HG02610 (cell line): ENCODE results near the gene HIC1.

ENCODE experiments used
- ATAC-seq: cut with Tn5 transposase; IDR thresholded peaks from one replicate; pipeline ENCODE4 v1.9.1; 2021; ENCODE audit warnings: mild to moderate bottlenecking, moderate library complexity; ENCODE audit not compliant: unreplicated experiment

HIC1 gene

GRCh38 chr17:2101448-2102257, 46.8 kb downstream of the HIC1 start:
- ATAC-seq, result no peak

GRCh38 chr17:2102931-2103809, 48.3 kb downstream of the HIC1 start:
- ATAC-seq, result no peak

GRCh38 chr17:2105663-2106062, 50.8 kb downstream of the HIC1 start:
- no peak for ATAC-seq

GRCh38 chr17:2106308-2106955, 51.5 kb downstream of the HIC1 start:
- ATAC-seq, result no peak

- ATAC-seq, result no peak
These were observed 52.1 kb downstream of the HIC1 start for GRCh38 chr17:2107050-2107449.

- no peak for ATAC-seq
These were observed 52.6 kb downstream of the HIC1 start for GRCh38 chr17:2107506-2107905.

- ATAC-seq, result no peak
These were observed 53.3 kb downstream of the HIC1 start for GRCh38 chr17:2108170-2108569.

- ATAC-seq, result no peak
These were observed 55.5 kb downstream of the HIC1 start for GRCh38 chr17:2110436-2110835.

- ATAC-seq, result no peak
These were observed 56.8 kb downstream of the HIC1 start for GRCh38 chr17:2111691-2112090.
